Suprapubic skin (tissue), 4 donors: ENCODE measurements around the gene CDK5. TPM values are rescaled to one million over a fixed set of nuclear protein-coding genes. Genes with fewer than 3 reads are reported as not detected.

Source experiments
- DNase-seq, 2 donors: peaks; one replicate each; pipeline ENCODE4 v3.0.0-alpha.2; 2019; ENCODE audit warnings: low spot score in 2 of 2
- H3K27ac ChIP-seq: fragments of 200-600 bp; sonication (generic); one replicate; pipeline ENCODE4 v1.5.1; 2019
- H3K27me3 ChIP-seq: fragments of 200-600 bp; sonication (generic); one replicate; pipeline ENCODE4 v1.5.1; 2019
- H3K36me3 ChIP-seq: fragments of 200-600 bp; sonication (generic); one replicate; pipeline ENCODE4 v1.5.1; 2019
- H3K4me1 ChIP-seq: fragments of 200-600 bp; sonication (generic); one replicate; pipeline ENCODE4 v1.5.1; 2019
- H3K4me3 ChIP-seq: fragments of 200-600 bp; sonication (generic); one replicate; pipeline ENCODE4 v1.5.1; 2019; ENCODE audit warnings: mild to moderate bottlenecking
- H3K9me3 ChIP-seq: fragments of 200-600 bp; sonication (generic); one replicate; pipeline ENCODE4 v1.5.1; 2019
- EP300 ChIP-seq: sonication (generic); formaldehyde crosslinking; IDR thresholded peaks from one replicate; pipeline ENCODE4 v1.6.1; 2017; ENCODE audit warnings: antibody characterized with exemption
- POLR2A ChIP-seq, 2 donors: fragments of 450-650 bp; IDR thresholded peaks; one replicate each; pipeline ENCODE4 v1.6.1; 2017; ENCODE audit warnings: antibody characterized with exemption in 2 of 2, mild to moderate bottlenecking in 2 of 2, moderate library complexity in 2 of 2
- POLR2AphosphoS5 ChIP-seq, 3 donors: sonication (generic); formaldehyde crosslinking; IDR thresholded peaks; one replicate each; pipeline ENCODE4 v1.6.1; 2017; ENCODE audit warnings: antibody characterized with exemption in 3 of 3
- WGBS: methylation state at CpG from one replicate; pipeline ENCODE4 v1.1.5; 2018; 5-methylcytosine and 5-hydroxymethylcytosine counted together
- total RNA-seq, 4 donors: library from RNA; depleted of rRNA; stranded (reverse); fragments of >200 nt; gene quantifications; one replicate each; pipeline ENCODE4 v1.1.0, GENCODE V29; 2016
- TF ChIP-seq, protein P1 (sequence below), 2 donors: fragments of 200-600 bp in 1 of 2; fragments of 450-650 bp in 1 of 2; sonication (generic) in 1 of 2; IDR thresholded peaks; one replicate each; pipeline ENCODE4 v1.5.1; 2016 to 2019; ENCODE audit warnings: antibody characterized with exemption in 2 of 2, mild to moderate bottlenecking in 1 of 2, moderate library complexity in 1 of 2

The CDK5 gene
- total RNA-seq, 4 donors from 2014 or later, result 7.7 to 14.7 (median 13.4) TPM

DNA sequence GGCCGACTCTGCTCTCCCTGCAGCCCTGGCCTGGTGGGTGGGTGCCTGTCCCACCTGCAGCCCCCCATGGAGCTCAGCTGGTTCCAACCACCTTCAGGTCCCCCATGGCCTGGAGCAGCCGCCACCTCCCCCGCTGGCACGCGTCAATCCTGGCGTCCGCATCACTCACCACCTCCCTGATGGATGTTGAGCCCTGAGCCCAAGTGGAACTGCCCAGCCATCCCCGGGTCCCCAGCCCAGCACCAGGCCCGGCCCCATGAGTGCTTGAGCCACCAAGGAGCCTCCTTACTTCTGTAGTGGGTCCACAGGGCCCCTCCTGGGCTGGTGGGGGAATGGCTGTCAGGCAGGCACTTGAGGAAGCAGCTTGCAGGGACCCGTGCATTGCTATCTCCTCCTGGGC, 43.2 kb upstream of the CDK5 start:
- Histone ChIP-seq H3K4me1 (peaks cover 29% of the 10 kb centered on the region), H3K36me3 (no peaks in the 10 kb centered on the region), H3K4me3 (no peak overlapping the region), H3K27ac (no peak overlapping the region), H3K9me3 (no peaks in the 10 kb centered on the region), H3K27me3 (no peaks in the 10 kb centered on the region)
- TF ChIP-seq, protein P1, sequence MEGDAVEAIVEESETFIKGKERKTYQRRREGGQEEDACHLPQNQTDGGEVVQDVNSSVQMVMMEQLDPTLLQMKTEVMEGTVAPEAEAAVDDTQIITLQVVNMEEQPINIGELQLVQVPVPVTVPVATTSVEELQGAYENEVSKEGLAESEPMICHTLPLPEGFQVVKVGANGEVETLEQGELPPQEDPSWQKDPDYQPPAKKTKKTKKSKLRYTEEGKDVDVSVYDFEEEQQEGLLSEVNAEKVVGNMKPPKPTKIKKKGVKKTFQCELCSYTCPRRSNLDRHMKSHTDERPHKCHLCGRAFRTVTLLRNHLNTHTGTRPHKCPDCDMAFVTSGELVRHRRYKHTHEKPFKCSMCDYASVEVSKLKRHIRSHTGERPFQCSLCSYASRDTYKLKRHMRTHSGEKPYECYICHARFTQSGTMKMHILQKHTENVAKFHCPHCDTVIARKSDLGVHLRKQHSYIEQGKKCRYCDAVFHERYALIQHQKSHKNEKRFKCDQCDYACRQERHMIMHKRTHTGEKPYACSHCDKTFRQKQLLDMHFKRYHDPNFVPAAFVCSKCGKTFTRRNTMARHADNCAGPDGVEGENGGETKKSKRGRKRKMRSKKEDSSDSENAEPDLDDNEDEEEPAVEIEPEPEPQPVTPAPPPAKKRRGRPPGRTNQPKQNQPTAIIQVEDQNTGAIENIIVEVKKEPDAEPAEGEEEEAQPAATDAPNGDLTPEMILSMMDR (IDR thresholded peaks at IDR 0.05), result no peak
- no peak for TF ChIP-seq POLR2AphosphoS5 (IDR thresholded peaks at IDR 0.05)
- no peak for TF ChIP-seq POLR2A (IDR thresholded peaks at IDR 0.05)
- no peak for TF ChIP-seq EP300
- DNase-seq, result peak in 1 of 2 donors; percentile 59
- 98% methylated on average over 7 of the region's 10 CpGs for WGBS

DNA sequence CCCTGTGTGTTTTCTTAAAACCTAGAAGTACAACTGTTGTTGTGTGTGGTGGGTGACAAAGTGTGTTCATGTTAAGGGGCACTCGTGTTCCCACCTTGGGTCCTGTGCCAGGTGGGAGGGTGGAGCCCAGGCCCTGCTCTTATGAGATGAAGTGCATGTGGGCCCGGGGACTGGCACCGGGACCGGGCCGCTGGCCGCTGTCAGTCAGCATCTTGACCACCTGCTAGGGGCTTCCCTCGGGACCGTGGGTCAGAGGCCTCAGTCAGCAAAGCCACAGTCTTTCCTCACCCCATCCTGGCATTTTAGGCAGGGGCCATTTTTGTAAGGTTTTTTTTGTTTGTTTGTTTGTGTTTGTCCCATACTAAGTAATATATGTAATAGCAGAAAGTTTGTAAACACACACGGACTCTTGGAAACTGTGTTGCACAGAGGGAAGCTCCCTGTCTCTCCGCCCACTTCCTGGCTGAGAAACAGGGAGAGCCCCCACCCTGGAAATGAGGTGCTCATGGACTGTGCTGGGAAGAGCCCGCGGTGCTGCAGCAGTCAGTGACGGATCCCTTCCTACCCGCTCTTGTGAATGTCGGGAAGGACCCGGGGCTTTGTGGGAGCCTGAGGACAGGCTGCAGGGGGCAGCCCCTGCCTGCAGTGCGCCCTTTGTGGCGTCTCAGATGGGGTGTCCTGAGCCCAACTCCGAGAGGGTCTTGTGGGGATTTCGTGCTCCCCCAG, 42.0 kb upstream of the CDK5 start:
- H3K27ac ChIP-seq, result no peak overlapping the region
- TF ChIP-seq, protein P1 (IDR thresholded peaks at IDR 0.05), result no peak
- TF ChIP-seq POLR2AphosphoS5 (IDR thresholded peaks at IDR 0.05) (no peak), POLR2A (IDR thresholded peaks at IDR 0.05) (no peak), EP300 (no peak)
- H3K4me1 ChIP-seq, result peaks cover 26% of the 10 kb centered on the region
- H3K4me3 ChIP-seq, result no peak overlapping the region
- 65% methylated on average over 17 of the region's 20 CpGs for WGBS
- H3K9me3 ChIP-seq, result no peaks in the 10 kb centered on the region
- DNase-seq, result peak in 1 of 2 donors; percentile 56
- no peaks in the 10 kb centered on the region for H3K36me3 ChIP-seq
- no peaks in the 10 kb centered on the region for H3K27me3 ChIP-seq

DNA sequence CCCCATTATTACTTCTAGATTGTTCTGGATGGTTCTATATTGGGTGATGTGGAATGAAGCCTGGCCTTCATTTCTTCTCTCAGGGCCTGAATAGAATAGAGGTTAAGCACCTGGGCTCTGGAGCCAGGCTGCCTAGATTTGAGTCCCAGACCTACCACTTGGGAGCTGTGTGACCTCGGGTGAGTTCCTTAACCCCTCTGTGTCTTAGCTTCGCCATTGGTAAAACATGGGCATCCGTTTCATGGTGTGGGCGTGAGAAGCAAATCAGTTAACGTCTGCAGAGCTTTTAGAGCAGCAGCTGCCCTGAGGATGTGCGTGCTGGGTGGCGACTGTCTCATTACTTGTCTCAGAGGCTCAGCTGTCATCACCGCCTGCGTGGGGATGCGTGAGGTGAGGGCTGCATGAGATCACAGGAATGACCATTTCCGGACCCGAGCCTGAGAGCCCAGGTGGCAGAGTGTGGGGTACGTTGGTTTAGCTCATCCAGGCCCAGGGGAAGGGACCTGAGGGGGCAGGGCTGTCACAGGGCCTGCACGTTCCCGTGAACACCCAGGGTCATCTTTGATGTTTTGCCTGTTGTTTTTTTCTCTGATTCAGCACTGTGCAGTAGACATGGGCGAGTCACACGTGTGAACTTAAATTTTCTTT, 38.3 kb upstream of the CDK5 start:
- Histone ChIP-seq H3K36me3 (no peaks in the 10 kb centered on the region), H3K4me1 (peaks cover 24% of the 10 kb centered on the region), H3K27me3 (no peaks in the 10 kb centered on the region), H3K9me3 (no peaks in the 10 kb centered on the region), H3K4me3 (no peak overlapping the region), H3K27ac (no peak overlapping the region)
- peak in 1 of 2 donors; percentile 59 for DNase-seq
- TF ChIP-seq POLR2AphosphoS5 (IDR thresholded peaks at IDR 0.05) (no peak), POLR2A (IDR thresholded peaks at IDR 0.05) (no peak), EP300 (no peak)
- TF ChIP-seq, protein P1 (IDR thresholded peaks at IDR 0.05), result no peak
- 79% methylated on average over 16 of the region's 17 CpGs for WGBS

DNA sequence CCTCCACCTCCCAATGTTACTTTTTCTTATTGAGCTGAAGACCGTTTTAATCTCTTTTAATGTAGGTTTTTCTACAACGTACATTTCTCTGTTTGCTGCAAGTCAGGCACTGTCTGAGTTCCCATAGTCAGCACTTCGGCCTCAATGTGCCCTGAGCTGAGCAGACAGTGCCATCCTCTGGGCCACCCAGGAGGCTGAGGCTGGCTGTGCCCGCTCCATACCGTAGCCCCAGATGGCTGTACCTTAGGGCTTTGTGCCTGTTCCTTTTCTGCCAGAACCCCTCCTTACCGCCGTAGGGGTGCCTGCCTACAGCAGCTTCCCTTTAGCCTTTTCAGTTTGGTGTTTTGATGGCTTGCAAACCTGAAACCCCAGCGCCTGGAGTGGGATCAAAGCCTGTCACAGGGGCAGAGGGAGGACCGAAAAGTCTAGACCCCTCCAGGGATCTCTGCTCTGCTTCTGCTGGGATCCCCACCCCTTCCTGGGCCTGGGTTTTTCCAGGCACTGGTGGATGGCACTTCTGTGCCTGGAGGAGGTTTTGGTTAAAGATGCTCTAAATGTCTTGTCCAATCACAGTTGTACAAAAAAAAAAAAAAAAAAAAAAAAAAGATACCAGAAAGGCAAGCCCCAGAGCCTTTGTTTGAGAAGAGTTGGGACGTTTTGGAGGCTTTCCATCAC, 37.6 kb upstream of the CDK5 start:
- H3K9me3 ChIP-seq, result no peaks in the 10 kb centered on the region
- no peak overlapping the region for H3K4me3 ChIP-seq
- H3K4me1 ChIP-seq, result peaks cover 28% of the 10 kb centered on the region
- TF ChIP-seq EP300 (no peak), POLR2AphosphoS5 (IDR thresholded peaks at IDR 0.05) (no peak), POLR2A (IDR thresholded peaks at IDR 0.05) (no peak)
- TF ChIP-seq, protein P1 (IDR thresholded peaks at IDR 0.05), result no peak
- no peak for DNase-seq
- WGBS, result 48% methylated on average over 10 of the region's 10 CpGs
- no peaks in the 10 kb centered on the region for H3K36me3 ChIP-seq
- H3K27ac ChIP-seq, result no peak overlapping the region
- H3K27me3 ChIP-seq, result no peaks in the 10 kb centered on the region

DNA sequence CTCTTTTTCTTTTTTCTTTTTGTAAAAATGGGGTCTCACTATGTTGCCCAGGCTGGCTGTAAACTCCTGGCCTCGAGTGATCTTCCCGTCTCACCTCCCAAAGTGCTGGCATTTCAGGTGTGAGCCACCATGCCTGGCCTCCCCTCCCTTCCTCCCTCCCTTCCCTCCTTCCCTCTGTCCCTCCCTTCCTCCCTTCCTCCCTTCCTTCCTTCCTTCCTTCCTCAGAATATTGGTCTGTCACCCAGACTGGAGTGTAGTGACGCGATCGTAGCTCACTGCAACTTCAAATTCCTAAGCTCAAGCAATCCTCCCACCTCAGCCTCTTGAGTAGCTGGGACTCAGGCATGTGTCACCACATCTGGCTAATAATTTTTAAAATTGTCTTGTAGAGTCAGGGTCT, 37.0 kb upstream of the CDK5 start:
- Histone ChIP-seq H3K4me3 (no peak overlapping the region), H3K4me1 (peaks cover 28% of the 10 kb centered on the region), H3K27me3 (no peaks in the 10 kb centered on the region), H3K36me3 (no peaks in the 10 kb centered on the region), H3K9me3 (no peaks in the 10 kb centered on the region), H3K27ac (no peak overlapping the region)
- 83% methylated on average over 5 of the region's 5 CpGs for WGBS
- TF ChIP-seq EP300 (no peak), POLR2AphosphoS5 (IDR thresholded peaks at IDR 0.05) (no peak), POLR2A (IDR thresholded peaks at IDR 0.05) (no peak)
- TF ChIP-seq, protein P1 (IDR thresholded peaks at IDR 0.05), result no peak
- DNase-seq, result no peak
